ENCODE results near the gene LETM1.

LETM1 gene

GRCh38 chr4:1822568-1823544 is 33.1 kb downstream of the LETM1 start:
- no peak for DNase-seq

DNA sequence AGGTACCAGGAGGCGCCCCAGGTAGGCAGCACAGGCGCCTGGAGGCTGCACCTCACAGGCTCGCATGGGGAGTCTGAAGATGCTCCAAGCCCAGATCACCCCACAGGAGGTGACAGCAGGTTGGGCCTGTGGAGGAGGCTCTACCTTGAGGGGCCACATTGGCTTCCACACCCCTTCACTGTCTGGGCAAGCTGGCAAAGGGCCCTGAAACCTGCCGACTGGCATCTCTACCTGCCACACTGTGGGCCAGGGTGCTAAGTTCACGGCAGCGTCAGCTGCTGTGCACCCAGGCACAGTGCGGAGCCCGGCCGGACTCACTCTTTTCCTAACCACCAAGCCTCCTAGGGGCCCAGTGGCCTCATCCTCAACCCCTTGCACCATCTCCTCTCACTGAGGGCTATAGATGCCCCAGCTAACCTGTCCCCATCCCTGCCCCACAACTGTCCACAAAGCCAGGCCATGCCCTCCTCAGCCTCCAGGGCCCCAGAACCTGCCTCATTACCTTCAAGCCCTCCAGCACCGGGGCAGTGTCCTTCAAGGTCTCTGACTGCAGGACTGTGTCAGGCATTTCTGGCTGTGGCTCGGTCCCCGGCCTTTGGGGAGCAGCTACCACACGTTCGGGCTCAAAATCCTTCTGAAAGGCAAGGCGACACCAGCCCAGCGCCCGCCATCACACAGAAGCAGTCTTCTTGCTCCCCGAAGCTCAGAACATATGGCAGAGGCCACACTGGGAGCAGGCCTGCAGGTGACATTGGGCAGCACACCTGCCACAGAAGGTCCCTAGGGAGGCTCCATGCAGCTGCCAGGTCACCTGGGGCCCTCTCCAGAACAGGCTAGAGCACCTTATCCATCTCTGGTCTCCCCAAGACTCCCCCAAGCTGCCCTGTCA is 34.0 kb downstream of the LETM1 start:
- no peak for DNase-seq

DNA sequence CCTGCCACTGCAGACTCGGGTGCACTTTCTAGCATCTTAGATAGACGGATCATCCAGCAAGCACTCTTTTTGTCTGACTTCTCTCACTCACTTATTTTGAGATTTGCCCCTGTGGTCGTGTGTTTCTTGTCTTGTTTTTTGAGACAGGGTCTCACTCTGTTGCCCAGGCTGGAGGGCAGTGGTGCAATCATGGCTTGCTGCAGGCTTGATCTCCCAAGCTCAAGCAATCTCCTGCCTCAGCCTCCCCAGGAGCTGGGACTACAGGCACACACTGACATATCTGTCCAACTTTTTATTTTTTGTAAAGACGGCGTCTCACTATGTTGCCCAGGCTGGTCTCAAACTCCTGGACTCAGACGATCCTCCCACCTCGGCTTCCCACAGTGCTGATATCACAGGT is 36.1 kb downstream of the LETM1 start:
- no peak for DNase-seq

DNA sequence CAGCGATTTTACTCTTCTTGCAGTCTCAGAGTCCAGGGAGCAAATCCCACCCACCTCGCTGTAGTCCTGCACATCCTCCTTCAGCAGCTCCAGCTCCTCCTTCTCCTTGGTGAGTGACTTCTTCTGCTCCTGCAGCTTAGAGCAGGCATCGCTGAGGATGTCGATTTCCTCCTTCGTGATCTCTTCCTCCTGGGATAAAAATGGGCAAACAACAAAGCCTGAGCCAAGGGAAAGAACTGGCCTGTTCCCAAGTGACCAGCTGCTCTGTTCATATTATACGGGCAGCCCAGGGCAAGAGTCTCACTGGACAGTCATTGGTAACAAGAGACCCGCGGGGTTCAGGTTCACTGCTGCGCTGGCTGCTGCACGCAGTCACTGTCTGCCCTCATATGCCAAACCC is 36.7 kb downstream of the LETM1 start:
- no peak for DNase-seq

GRCh38 chr4:1815997-1816860 is 39.7 kb downstream of the LETM1 start:
- no peak for DNase-seq

- no peak for DNase-seq
These were observed 40.6 kb downstream of the LETM1 start for GRCh38 chr4:1815096-1815996.

- no peak for DNase-seq
These were observed 41.5 kb downstream of the LETM1 start for GRCh38 chr4:1814453-1814852.

DNA sequence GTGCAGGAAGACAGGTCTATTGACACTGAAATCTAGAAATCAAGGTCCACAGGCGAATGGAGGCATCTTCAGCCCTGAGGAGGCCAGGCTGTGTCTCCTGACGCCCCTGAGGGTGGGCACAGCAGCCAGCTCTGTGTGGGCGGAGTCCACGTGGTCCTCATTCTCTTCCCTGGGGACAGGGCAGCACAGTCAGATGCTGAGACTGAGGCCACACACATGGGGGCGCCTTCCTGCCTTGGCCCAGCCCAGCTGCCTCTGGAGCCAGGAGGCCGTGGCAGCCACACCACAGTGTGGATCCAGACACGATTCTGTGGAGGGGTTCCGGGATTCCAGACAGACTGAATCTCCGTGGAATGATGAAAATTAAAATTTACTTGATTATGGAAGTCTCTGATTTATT is 42.0 kb downstream of the LETM1 start:
- DNase-seq = no peak

DNA sequence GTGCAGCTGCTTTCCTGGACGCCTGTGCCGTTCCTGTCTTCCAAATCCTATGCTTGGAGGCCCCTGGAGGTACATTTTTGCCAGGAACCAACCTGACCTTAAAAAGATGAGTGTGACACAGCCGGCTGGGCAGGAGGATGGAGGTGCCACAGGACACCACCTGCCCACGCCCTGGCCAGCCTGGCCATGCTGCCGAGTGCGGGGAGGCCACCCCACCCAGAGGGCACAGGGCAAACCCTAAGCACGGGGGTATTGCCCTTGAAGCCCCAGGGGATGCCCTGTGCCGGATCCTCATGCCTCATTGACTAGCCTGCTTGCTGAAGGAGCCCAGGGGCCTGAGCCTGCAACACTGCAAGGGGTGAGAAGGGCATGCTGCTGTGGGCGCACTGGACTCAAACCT is 42.7 kb downstream of the LETM1 start:
- DNase-seq = no peak

GRCh38 chr4:1812720-1813119 is 43.2 kb downstream of the LETM1 start:
- DNase-seq = no peak

GRCh38 chr4:1810765-1811164 is 45.2 kb downstream of the LETM1 start:
- no peak for DNase-seq

DNA sequence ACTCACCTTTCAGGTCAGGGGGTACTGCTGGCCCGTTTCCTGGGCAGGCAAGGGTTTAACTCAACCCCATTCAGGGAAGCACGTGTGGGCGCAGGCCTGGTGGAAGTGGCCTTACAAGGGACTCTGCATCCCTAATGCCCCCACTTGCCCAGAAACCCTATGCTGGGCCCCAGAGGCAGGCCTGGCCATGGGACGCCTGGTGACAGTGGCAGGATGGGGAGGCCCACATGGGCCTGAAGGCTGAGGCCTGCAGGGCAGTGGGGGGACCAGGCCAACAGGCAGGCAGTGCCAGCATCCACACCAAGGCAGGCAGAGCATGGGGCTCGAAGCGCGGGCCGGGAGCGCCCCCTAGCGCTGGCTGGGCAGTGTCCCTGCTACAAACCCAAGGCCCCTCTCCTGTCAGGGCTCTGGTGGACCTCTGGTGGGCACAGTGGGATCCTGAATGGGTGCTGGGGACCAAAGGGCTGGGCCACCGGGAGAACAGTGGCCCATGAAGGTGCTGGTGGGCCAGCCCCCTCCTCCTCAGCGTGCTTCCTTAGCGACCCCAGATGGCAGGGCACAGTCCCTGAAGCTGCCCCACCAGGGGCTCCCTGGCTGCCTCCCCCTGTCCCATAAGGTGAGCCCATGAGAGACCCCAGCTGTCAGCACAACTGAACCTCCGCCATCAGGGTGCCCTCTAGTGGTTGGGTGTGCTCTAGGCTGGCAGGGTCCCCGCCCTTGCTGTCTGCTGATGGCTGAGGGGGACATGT is 46.0 kb downstream of the LETM1 start:
- DNase-seq = peak; percentile 78

- no peak for DNase-seq
These were observed 46.9 kb downstream of the LETM1 start for GRCh38 chr4:1808851-1809753.

DNA sequence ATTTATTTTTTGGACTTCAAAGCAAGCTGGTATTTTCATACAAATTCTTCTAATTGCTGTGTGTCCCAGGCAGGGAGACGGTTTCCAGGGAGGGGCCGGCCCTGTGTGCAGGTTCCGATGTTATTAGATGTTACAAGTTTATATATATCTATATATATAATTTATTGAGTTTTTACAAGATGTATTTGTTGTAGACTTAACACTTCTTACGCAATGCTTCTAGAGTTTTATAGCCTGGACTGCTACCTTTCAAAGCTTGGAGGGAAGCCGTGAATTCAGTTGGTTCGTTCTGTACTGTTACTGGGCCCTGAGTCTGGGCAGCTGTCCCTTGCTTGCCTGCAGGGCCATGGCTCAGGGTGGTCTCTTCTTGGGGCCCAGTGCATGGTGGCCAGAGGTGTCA is 47.6 kb downstream of the LETM1 start:
- no peak for DNase-seq

GRCh38 chr4:1807332-1807777 is 48.6 kb downstream of the LETM1 start:
- DNase-seq = no peak

DNA sequence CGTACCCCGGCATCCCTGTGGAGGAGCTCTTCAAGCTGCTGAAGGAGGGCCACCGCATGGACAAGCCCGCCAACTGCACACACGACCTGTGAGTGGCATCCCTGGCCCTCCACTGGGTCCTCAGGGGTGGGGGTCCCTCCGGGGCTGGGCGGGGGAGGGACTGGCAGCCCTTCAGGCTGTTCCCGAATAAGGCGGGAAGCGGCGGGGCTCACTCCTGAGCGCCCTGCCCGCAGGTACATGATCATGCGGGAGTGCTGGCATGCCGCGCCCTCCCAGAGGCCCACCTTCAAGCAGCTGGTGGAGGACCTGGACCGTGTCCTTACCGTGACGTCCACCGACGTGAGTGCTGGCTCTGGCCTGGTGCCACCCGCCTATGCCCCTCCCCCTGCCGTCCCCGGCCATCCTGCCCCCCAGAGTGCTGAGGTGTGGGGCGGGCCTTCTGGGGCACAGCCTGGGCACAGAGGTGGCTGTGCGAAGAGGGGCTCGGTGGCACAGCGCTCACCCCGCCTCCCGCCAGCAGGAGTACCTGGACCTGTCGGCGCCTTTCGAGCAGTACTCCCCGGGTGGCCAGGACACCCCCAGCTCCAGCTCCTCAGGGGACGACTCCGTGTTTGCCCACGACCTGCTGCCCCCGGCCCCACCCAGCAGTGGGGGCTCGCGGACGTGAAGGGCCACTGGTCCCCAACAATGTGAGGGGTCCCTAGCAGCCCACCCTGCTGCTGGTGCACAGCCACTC is 49.2 kb downstream of the LETM1 start:
- no peak for DNase-seq

DNA sequence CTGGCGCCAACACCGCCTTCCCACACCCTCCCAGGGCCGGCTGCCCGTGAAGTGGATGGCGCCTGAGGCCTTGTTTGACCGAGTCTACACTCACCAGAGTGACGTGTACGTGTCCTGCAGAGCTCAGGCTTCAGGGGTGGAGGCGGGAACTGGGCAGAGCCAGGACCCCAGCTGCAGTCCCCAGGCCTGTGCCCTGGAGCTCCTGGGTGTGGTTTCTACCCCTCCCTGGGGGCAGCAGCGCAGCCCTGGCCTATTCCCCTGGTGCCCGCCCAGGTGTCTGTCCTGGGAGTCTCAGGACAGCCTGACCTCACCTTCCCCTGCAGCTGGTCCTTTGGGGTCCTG is 49.8 kb downstream of the LETM1 start:
- DNase-seq = no peak

GRCh38 chr4:1805493-1806222 is 50.3 kb downstream of the LETM1 start:
- no peak for DNase-seq
